GM19397 (cell line): Measurements from ENCODE around the gene PARP14.
"Not testable (repeated sequence)": the region's sequence is repeated elsewhere in the genome, so short reads cannot be mapped to it uniquely, and the experiment has no call there.

Experiments
- ATAC-seq: cut with Tn5 transposase; IDR thresholded peaks from one replicate; pipeline ENCODE4 v1.9.1; 2021; ENCODE audit warnings: mild to moderate bottlenecking, moderate library complexity; ENCODE audit not compliant: unreplicated experiment

The PARP14 gene

DNA sequence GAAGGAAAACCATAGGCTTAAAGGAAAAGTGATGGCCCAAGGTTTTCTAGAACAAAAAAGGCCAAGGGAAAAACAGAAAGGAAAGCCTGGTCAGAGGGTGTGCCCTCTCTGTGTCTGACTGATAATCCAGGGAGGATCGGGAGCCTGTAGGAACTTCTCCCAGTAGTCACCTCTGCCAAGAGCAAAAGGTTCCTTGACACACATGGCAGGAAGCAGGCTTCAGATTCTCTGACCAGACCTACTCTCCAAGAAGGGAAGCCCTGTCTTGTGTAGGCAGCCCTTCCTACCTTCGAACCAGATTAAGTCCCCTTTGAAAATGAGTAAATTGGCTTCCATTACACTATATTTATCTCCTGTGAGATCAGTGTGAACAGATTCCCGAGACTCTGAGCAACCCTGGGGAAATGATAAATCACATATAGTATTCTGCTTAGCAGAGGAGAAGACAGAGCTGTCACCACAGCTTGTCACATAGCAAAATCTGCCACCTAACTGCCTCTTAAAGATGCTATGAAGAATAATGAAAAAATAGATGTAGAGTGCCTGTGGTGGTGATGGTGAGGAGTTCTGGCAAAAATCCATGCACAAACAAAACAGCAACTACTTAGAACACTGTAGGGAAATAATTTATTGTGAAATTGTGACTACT is 38.8 kb downstream of the PARP14 start:
- no peak for ATAC-seq

DNA sequence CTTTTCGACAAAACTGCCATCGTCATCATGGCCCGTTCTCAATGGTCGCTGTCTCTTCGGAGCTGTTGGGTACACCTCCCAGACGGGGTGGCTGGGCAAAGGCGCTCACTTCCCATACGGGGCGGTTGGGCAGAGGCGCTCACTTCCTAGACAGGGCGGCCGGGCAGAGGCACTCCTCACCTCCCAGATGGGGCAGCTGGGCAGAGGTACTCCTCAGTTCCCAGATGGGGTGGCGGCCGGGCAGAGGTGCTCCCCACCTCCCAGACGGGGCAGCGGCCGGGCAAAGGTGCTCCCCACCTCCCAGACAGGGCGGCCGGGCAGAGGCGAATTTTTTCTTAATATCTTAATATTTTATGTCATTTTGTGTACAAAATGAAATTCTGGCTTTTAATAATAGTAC is 44.5 kb downstream of the PARP14 start:
- no peak for ATAC-seq

DNA sequence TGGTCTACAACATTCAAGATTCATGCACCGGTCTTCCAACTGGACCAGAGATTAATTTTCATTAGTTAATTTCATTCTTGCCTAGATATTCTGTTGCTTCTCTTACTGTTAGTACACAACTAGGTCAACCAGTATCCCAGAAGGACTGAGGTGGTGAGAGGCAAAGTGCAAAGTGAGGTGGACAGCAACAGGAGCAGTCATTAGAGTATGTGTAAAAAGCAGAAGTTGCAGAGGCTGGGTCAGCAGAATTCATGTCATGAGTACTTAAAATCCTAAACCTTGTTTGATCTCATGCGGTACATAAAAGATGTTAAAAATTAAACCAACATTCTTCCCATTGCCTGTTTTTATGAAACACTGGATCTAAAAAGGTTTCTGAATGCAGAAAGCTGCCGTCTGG is 46.7 kb downstream of the PARP14 start:
- ATAC-seq, result no peak

DNA sequence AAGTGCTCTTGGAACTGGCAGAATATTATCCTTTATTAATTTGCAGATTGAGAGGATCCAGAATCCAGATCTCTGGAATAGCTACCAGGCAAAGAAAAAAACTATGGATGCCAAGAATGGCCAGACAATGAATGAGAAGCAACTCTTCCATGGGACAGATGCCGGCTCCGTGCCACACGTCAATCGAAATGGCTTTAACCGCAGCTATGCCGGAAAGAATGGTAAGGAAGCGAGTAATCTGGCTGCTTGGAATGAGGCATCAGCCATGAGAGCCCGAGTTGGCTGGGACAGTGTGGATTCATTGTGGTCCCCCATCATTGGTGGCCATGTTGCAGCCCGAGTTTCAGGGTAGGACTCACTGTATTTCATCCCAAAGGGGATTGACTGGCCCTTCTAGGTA is 47.1 kb downstream of the PARP14 start:
- no peak for ATAC-seq

DNA sequence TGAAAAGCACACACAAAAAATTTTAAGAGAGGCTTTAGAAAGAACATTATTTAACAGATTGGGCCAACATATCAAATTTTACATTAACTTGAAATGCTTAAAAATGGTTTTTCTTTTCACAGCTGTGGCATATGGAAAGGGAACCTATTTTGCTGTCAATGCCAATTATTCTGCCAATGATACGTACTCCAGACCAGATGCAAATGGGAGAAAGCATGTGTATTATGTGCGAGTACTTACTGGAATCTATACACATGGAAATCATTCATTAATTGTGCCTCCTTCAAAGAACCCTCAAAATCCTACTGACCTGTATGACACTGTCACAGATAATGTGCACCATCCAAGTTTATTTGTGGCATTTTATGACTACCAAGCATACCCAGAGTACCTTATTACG is 47.5 kb downstream of the PARP14 start:
- no peak for ATAC-seq

DNA sequence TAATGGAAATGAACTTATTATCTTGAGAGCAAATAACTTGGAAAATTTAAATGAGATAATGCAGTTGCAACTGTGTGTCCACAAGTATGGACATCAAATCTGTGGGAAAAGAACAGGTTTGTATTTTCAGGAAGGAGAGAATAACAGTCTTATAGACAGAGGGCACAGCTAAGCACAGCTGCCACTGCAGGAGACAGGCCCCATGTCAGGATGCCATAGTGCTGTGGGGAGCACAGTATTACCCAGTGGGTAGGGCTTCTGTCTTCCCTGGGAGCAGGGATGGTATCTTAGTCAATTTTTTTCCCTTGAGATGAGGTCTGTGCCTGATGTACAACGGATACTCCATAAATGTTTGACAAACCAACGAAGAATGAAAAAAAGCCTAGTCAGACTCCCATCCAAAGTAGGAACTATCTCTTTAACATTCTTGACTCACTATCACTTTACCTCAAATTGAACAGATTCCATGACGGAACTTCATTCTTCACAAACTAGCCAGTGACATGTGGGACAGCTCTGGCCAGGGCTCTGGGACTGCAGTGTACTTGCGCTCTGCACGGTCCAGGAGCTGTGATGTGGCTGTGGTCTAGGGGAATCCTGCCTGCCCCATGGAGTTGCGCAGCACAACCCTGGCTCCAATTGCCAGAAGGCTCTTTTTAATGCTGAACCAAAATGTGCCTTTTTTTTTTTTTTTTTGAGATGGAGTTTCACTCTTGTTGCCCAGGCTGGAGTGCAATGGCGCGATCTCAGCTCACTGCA is 48.3 kb downstream of the PARP14 start:
- ATAC-seq, result no peak

DNA sequence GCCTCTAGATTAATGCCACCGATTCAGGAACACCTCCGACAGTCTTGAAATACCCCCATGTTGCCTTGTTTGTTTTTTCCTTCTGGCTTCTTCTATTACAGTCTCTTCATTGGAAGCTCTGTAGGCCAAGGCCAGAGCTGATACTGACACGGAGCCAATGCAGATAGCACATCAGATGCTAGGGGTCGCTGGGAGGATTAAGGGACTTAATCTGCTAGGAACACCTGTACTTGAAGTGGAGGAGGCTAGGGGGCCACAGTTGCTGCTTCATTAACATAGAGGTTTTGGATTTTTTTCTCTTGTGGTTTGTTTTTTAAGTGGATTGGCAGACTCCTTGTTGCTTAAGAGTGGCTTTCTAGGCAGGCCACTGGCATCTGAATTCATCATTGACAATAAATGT is 49.6 kb downstream of the PARP14 start:
- no peak for ATAC-seq

GRCh38 chr3:122732682-122733525 is 52.3 kb downstream of the PARP14 start:
- ATAC-seq, result not testable (repeated sequence)

DNA sequence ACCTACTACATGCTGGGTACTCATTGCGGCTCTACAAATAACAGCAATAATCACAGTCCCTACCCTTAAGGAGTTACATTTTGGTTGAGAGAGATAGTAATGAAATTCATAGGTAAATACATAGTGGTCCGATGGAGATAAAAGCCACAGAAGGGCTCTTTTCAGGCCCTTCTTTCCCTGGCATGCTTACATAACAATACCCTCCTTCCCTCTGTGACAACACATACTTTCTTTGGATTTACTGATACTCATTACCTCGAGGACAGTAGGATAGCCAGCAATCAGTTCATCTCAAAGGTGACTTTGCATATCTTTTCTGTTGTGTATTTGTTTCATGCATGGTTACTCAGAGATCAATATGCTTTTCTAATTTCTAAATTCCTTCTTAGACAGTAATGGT is 58.5 kb downstream of the PARP14 start:
- no peak for ATAC-seq

- ATAC-seq, result no peak
Measured at GRCh38 chr3:122742234-122742633, 61.6 kb downstream of the PARP14 start.

DNA sequence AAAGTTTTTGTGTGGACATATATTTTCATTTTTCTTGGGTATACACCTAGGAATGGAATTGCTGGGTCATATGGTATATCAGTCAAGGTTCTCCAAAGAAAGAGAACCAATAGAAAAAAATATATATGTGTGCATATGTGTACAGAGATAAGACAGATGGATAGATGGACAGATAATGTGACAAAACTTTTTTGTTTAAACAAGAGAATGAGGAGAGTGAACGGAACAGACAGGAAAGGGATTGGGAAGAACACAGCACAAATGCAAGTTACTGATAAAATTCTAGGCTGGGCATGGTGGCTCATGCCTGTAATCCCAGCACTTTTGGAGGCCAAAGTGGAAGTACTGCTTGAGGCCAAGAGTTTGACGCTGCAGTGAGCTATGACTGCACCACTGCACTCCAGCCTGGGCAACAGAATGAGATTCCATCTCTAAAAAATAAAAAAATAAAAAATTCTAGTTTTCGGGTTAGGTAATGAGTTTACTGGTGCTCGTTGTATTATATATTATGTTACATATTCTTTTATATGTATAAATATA is 63.0 kb downstream of the PARP14 start:
- no peak for ATAC-seq

GRCh38 chr3:122745369-122746021 is 64.9 kb downstream of the PARP14 start:
- no peak for ATAC-seq

DNA sequence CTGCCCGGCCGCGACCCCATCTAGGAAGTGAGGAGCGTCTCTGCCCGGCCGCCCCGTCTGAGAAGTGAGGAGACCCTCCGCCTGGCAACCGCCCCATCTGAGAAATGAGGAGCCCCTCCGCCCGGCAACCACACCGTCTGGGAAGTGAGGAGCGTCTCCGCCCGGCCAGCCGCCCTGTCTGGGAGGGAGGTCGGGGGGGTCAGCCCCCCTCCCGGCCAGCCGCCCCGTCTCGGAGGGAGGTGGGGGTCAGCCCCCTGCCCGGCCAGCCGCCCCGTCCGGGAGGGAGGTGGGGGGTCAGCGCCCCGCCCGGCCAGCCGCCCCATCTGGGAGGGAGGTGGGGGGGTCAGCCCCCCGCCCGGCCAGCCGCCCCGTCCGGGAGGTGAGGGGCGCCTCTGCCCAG is 66.7 kb downstream of the PARP14 start:
- not testable (repeated sequence) for ATAC-seq

DNA sequence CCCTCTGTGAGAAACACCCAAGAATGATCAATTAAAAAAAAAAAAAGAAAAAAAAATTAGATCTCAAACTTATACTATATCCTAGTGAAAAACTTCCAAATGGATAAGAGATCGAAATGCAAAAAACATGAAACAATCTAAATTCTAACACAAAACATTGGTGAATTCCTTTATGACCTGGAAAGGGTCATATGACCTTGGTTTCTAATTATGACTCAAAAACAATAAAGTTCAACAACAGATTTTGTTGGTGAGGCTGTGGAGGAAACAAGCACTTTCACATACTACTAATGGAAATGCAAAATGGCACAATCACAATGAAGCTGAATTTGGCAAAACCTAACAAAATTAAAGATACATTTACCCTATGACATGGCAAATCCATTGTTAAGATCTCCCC is 67.7 kb downstream of the PARP14 start:
- no peak for ATAC-seq

DNA sequence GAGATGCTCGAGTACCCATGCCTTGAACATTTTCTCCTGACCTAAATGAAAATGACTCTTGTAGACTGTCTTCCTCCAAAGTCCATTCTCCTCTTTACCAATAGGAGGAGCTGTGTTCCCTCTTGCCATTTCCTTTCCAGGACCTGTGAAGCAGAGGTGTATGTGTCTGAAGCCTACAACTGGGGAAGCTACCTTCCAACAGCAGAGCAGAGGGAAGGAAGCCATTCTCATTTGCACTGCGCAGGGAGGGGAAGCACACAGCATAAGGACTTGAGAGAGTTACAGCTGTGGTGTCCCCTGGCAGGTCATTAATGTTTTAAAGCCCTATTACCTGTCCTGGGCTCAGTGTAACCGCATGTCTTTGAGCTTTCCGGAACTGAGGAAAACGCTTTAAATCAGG is 74.3 kb downstream of the PARP14 start:
- peak; percentile 61 for ATAC-seq

- no peak for ATAC-seq
Measured at GRCh38 chr3:122755491-122755890, 74.9 kb downstream of the PARP14 start.

GRCh38 chr3:122758877-122759560 is 78.4 kb downstream of the PARP14 start:
- no peak for ATAC-seq

- no peak for ATAC-seq
Measured at GRCh38 chr3:122760453-122761271, 80.0 kb downstream of the PARP14 start.

DNA sequence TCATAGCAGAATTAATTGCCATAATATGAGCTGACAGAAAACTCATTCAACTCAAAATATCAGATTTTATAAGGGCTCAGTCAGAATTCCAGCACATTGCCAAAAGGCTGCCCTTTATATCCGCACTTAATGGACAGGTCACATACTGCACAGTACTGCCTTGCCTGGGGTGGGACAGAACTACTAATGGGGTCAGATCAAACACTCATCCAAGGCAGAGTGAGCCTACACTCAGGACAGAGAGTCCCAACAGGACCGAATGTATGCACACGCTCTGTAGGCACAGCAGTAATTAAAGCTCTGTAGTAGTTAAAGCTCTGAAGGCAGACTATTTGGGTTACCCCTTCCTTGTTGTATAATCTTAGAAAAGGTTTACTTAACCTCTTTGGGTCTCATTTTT is 85.8 kb downstream of the PARP14 start:
- no peak for ATAC-seq
